ENCODE measurements around the gene GADL1.

GADL1 gene

DNA sequence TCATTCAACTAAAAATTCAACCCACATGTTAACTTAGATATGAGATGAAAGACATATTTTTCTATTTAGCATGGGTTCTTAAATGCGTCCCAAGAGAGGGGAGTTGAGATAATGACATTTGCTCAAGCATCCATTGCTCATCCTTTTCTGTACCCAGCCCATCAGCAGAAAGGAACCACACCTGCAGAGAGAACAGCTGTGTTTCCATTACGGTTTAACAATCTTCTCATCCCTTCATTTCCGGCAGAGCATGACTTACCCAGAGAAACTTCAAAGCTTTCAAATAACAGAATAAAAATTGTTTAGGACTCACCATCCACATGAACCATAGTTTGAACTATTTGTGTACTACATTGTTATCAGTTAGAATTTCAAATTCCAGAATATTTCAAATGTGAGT is 174.9 kb downstream of the GADL1 start:
- ATAC-seq: no peak
- no peak for TF ChIP-seq ZFP30 (CRISPR knock-in tag; IDR thresholded peaks at IDR 0.05)
- TF ChIP-seq ZFP3 (CRISPR knock-in tag; IDR thresholded peaks at IDR 0.05): no peak
- no peak for TF ChIP-seq ZC3H10 (CRISPR knock-in tag; IDR thresholded peaks at IDR 0.05)
- TF ChIP-seq TCF4 (CRISPR knock-in tag; IDR thresholded peaks at IDR 0.05; ENCODE audit: borderline replicate concordance): no peak
- TF ChIP-seq, protein P1, sequence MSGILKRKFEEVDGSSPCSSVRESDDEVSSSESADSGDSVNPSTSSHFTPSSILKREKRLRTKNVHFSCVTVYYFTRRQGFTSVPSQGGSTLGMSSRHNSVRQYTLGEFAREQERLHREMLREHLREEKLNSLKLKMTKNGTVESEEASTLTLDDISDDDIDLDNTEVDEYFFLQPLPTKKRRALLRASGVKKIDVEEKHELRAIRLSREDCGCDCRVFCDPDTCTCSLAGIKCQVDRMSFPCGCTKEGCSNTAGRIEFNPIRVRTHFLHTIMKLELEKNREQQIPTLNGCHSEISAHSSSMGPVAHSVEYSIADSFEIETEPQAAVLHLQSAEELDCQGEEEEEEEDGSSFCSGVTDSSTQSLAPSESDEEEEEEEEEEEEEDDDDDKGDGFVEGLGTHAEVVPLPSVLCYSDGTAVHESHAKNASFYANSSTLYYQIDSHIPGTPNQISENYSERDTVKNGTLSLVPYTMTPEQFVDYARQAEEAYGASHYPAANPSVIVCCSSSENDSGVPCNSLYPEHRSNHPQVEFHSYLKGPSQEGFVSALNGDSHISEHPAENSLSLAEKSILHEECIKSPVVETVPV (CRISPR knock-in tag; IDR thresholded peaks at IDR 0.05): no peak
- TF ChIP-seq, protein P2, sequence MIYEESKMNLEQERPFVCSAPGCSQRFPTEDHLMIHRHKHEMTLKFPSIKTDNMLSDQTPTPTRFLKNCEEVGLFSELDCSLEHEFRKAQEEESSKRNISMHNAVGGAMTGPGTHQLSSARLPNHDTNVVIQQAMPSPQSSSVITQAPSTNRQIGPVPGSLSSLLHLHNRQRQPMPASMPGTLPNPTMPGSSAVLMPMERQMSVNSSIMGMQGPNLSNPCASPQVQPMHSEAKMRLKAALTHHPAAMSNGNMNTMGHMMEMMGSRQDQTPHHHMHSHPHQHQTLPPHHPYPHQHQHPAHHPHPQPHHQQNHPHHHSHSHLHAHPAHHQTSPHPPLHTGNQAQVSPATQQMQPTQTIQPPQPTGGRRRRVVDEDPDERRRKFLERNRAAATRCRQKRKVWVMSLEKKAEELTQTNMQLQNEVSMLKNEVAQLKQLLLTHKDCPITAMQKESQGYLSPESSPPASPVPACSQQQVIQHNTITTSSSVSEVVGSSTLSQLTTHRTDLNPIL (CRISPR knock-in tag; IDR thresholded peaks at IDR 0.05; ENCODE audit: low read depth): no peak
- TF ChIP-seq PPARA (CRISPR knock-in tag; IDR thresholded peaks at IDR 0.05; ENCODE audit: borderline replicate concordance): no peak
- no peak for TF ChIP-seq ZNF565 (CRISPR knock-in tag; conservative IDR thresholded peaks at IDR 0.05; ENCODE audit: low read depth)
- no peak for TF ChIP-seq CSDC2 (CRISPR knock-in tag; IDR thresholded peaks at IDR 0.05)
- no peak for TF ChIP-seq ARNTL (CRISPR knock-in tag; IDR thresholded peaks at IDR 0.05; ENCODE audit: borderline replicate concordance, low read depth)
- TF ChIP-seq RARB (CRISPR knock-in tag; IDR thresholded peaks at IDR 0.05): no peak
- TF ChIP-seq ZNF70 (CRISPR knock-in tag; IDR thresholded peaks at IDR 0.05): no peak
- no peak for TF ChIP-seq BACH2 (CRISPR knock-in tag; IDR thresholded peaks at IDR 0.05; ENCODE audit: borderline replicate concordance)
- TF ChIP-seq, protein P3, sequence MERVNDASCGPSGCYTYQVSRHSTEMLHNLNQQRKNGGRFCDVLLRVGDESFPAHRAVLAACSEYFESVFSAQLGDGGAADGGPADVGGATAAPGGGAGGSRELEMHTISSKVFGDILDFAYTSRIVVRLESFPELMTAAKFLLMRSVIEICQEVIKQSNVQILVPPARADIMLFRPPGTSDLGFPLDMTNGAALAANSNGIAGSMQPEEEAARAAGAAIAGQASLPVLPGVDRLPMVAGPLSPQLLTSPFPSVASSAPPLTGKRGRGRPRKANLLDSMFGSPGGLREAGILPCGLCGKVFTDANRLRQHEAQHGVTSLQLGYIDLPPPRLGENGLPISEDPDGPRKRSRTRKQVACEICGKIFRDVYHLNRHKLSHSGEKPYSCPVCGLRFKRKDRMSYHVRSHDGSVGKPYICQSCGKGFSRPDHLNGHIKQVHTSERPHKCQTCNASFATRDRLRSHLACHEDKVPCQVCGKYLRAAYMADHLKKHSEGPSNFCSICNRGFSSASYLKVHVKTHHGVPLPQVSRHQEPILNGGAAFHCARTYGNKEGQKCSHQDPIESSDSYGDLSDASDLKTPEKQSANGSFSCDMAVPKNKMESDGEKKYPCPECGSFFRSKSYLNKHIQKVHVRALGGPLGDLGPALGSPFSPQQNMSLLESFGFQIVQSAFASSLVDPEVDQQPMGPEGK (CRISPR knock-in tag; IDR thresholded peaks at IDR 0.05; ENCODE audit: borderline replicate concordance): no peak
- TF ChIP-seq, protein P4, sequence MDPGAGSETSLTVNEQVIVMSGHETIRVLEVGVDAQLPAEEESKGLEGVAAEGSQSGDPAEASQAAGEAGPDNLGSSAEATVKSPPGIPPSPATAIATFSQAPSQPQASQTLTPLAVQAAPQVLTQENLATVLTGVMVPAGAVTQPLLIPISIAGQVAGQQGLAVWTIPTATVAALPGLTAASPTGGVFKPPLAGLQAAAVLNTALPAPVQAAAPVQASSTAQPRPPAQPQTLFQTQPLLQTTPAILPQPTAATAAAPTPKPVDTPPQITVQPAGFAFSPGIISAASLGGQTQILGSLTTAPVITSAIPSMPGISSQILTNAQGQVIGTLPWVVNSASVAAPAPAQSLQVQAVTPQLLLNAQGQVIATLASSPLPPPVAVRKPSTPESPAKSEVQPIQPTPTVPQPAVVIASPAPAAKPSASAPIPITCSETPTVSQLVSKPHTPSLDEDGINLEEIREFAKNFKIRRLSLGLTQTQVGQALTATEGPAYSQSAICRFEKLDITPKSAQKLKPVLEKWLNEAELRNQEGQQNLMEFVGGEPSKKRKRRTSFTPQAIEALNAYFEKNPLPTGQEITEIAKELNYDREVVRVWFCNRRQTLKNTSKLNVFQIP (CRISPR knock-in tag; IDR thresholded peaks at IDR 0.05; ENCODE audit: borderline replicate concordance, low read depth): no peak
- TF ChIP-seq OSR1 (CRISPR knock-in tag; IDR thresholded peaks at IDR 0.05): no peak
- no peak for TF ChIP-seq ZNF8 (CRISPR knock-in tag; IDR thresholded peaks at IDR 0.05)
- no peak for TF ChIP-seq GLIS3 (CRISPR knock-in tag; IDR thresholded peaks at IDR 0.05)

- no peak for ATAC-seq
- TF ChIP-seq ARNTL (CRISPR knock-in tag; IDR thresholded peaks at IDR 0.05; ENCODE audit: borderline replicate concordance, low read depth) (no peak), ZFP3 (CRISPR knock-in tag; IDR thresholded peaks at IDR 0.05) (no peak), ZC3H10 (CRISPR knock-in tag; IDR thresholded peaks at IDR 0.05) (no peak)
- TF ChIP-seq, protein P1 (CRISPR knock-in tag; IDR thresholded peaks at IDR 0.05): no peak
- TF ChIP-seq, protein P5, sequence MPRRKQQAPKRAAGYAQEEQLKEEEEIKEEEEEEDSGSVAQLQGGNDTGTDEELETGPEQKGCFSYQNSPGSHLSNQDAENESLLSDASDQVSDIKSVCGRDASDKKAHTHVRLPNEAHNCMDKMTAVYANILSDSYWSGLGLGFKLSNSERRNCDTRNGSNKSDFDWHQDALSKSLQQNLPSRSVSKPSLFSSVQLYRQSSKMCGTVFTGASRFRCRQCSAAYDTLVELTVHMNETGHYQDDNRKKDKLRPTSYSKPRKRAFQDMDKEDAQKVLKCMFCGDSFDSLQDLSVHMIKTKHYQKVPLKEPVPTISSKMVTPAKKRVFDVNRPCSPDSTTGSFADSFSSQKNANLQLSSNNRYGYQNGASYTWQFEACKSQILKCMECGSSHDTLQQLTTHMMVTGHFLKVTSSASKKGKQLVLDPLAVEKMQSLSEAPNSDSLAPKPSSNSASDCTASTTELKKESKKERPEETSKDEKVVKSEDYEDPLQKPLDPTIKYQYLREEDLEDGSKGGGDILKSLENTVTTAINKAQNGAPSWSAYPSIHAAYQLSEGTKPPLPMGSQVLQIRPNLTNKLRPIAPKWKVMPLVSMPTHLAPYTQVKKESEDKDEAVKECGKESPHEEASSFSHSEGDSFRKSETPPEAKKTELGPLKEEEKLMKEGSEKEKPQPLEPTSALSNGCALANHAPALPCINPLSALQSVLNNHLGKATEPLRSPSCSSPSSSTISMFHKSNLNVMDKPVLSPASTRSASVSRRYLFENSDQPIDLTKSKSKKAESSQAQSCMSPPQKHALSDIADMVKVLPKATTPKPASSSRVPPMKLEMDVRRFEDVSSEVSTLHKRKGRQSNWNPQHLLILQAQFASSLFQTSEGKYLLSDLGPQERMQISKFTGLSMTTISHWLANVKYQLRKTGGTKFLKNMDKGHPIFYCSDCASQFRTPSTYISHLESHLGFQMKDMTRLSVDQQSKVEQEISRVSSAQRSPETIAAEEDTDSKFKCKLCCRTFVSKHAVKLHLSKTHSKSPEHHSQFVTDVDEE (CRISPR knock-in tag; IDR thresholded peaks at IDR 0.05): no peak
Observed at GRCh38 chr3:30713885-30714503, 180.5 kb downstream of the GADL1 start.

Data from SK-N-SH treated with all-trans-retinoic acid at 6 μM for 48 hours (cell line).